GM12878 (cell line): ENCODE measurements around the gene SUSD6. TPM values are rescaled to one million over a fixed set of nuclear protein-coding genes. Genes with fewer than 3 reads are reported as not detected.

Experiments used
- ASH2L ChIP-seq: fragments of 300-600, 200-600 bp; sonication (generic); IDR thresholded peaks from 2 replicates; pipeline ENCODE4 v1.6.1; 2017; ENCODE audit warnings: low read depth, mild to moderate bottlenecking, borderline replicate concordance
- BMI1 ChIP-seq: fragments of 450-650 bp; IDR thresholded peaks from 2 replicates; pipeline ENCODE4 v1.6.1; 2016; ENCODE audit warnings: mild to moderate bottlenecking, moderate library complexity, borderline replicate concordance
- EGR1 ChIP-seq, 2 experiments: IDR thresholded peaks; 1 replicate in 1 of 2; 2 replicates in 1 of 2; pipeline ENCODE4 v1.6.1; 2011 to 2012; ENCODE audit warnings: low read depth in 2 of 2, low read length in 2 of 2, borderline replicate concordance in 1 of 2, mild to moderate bottlenecking in 1 of 2, moderate library complexity in 1 of 2
- EZH2 ChIP-seq: IDR thresholded peaks from 2 replicates; pipeline ENCODE4 v1.6.1; 2012; ENCODE audit warnings: low read depth, mild to moderate bottlenecking, control low read depth, inconsistent platforms, low read length, borderline replicate concordance; ENCODE audit not compliant: control insufficient read depth
- IKZF1 ChIP-seq: fragments of 450-650 bp; conservative IDR thresholded peaks from 2 replicates; pipeline ENCODE4 v1.6.1; 2017; ENCODE audit warnings: antibody characterized with exemption, mild to moderate bottlenecking
- IRF4 ChIP-seq: IDR thresholded peaks from 2 replicates; pipeline ENCODE4 v1.6.1; 2011; ENCODE audit warnings: low read depth, low read length
- KAT2A ChIP-seq: conservative IDR thresholded peaks from 2 replicates; pipeline ENCODE4 v1.6.1; 2011; ENCODE audit warnings: low read depth, low read length; ENCODE audit not compliant: control insufficient read depth
- MYB ChIP-seq: fragments of 150-350 bp; IDR thresholded peaks from 2 replicates; pipeline ENCODE4 v1.6.1; 2014; ENCODE audit warnings: mild to moderate bottlenecking, low read depth, low read length, borderline replicate concordance
- NR2C1 ChIP-seq: fragments of 450-650 bp; IDR thresholded peaks from 2 replicates; pipeline ENCODE4 v1.6.1; 2017; ENCODE audit warnings: antibody characterized with exemption, mild to moderate bottlenecking, moderate library complexity
- RAD21 ChIP-seq: IDR thresholded peaks from 2 replicates; pipeline ENCODE4 v1.6.1; 2011; ENCODE audit warnings: mild to moderate bottlenecking, low read depth, low read length, moderate library complexity; ENCODE audit not compliant: insufficient read depth
- SMAD1 ChIP-seq: fragments of 450-650 bp; IDR thresholded peaks from 2 replicates; pipeline ENCODE4 v1.6.1; 2018; ENCODE audit warnings: mild to moderate bottlenecking, low read depth; ENCODE audit not compliant: partially characterized antibody
- SMAD5 ChIP-seq: IDR thresholded peaks from 2 replicates; pipeline ENCODE4 v1.6.1; 2016; ENCODE audit warnings: antibody characterized with exemption, low read depth
- STAT3 ChIP-seq: IDR thresholded peaks from 2 replicates; pipeline ENCODE4 v1.6.1; 2011; ENCODE audit warnings: low read depth, low read length, improper control_type of control experiment
- SUPT20H ChIP-seq: IDR thresholded peaks from 2 replicates; pipeline ENCODE4 v1.6.1; 2011; ENCODE audit warnings: low read depth, mild to moderate bottlenecking, low read length, moderate library complexity, borderline replicate concordance; ENCODE audit not compliant: control insufficient read depth
- polyA plus RNA-seq, 11 experiments: library from polyadenylated mRNA; depleted of rRNA in 4 of 11; unstranded in 6 of 11; stranded (reverse) in 5 of 11; fragments of >200 nt; fragmentation: Nextera tagmentation in 4 of 11; fragmentation: Illumina TruSeq in 1 of 11; extraction: Ambion mirVana in 4 of 11; extraction: Trizol in 1 of 11; gene quantifications; 1 replicate in 1 of 11; 2 replicates in 10 of 11; pipeline versions ENCODE4 v1.2.1 to v1.2.3, GENCODE V29; 2011 to 2016; ENCODE audit warnings: inconsistent platforms in 2 of 11, missing spikeins in 2 of 11, low read depth in 1 of 11
- total RNA-seq, 4 experiments: library from RNA; depleted of rRNA in 3 of 4; stranded (reverse); fragments of >200 nt in 3 of 4; fragmentation: Illumina TruSeq in 1 of 4; extraction: Trizol in 1 of 4; gene quantifications; 2 replicates each; pipeline versions ENCODE4 v1.2.1 to v1.2.3, GENCODE V29; 2013 to 2021
- TF ChIP-seq, protein P1 (sequence below): fragments of 450-650 bp; IDR thresholded peaks from 2 replicates; pipeline ENCODE4 v1.6.1; 2017; ENCODE audit warnings: low read depth, mild to moderate bottlenecking, moderate library complexity
- TF ChIP-seq, protein P2 (sequence below): fragments of 450-650 bp; IDR thresholded peaks from 2 replicates; pipeline ENCODE4 v1.6.1; 2018; ENCODE audit warnings: borderline replicate concordance, mild to moderate bottlenecking; ENCODE audit not compliant: partially characterized antibody
- TF ChIP-seq, protein P3 (sequence below), 3 experiments: IDR thresholded peaks in 2 of 3; conservative IDR thresholded peaks in 1 of 3; 2 replicates each; pipeline ENCODE4 v1.5.1; 2011; ENCODE audit warnings: low read depth in 3 of 3, low read length in 3 of 3, mild to moderate bottlenecking in 3 of 3, control low read depth in 2 of 3, moderate library complexity in 2 of 3, inconsistent platforms in 1 of 3, mixed read lengths in 1 of 3; ENCODE audit not compliant: control insufficient read depth in 2 of 3, insufficient read depth in 1 of 3; ENCODE audit errors: extremely low read depth in 1 of 3
- TF ChIP-seq, protein P4 (sequence below): fragments of 450-650 bp; IDR thresholded peaks from 2 replicates; pipeline ENCODE4 v1.6.1; 2016; ENCODE audit warnings: mild to moderate bottlenecking

SUSD6 gene
- total and polyA plus RNA-seq, 10 of the 15 experiments (the other 5 are each of a cell fraction or from before 2014, with no cell fraction given): 6.6 to 39.8 (median 20.2) TPM

DNA sequence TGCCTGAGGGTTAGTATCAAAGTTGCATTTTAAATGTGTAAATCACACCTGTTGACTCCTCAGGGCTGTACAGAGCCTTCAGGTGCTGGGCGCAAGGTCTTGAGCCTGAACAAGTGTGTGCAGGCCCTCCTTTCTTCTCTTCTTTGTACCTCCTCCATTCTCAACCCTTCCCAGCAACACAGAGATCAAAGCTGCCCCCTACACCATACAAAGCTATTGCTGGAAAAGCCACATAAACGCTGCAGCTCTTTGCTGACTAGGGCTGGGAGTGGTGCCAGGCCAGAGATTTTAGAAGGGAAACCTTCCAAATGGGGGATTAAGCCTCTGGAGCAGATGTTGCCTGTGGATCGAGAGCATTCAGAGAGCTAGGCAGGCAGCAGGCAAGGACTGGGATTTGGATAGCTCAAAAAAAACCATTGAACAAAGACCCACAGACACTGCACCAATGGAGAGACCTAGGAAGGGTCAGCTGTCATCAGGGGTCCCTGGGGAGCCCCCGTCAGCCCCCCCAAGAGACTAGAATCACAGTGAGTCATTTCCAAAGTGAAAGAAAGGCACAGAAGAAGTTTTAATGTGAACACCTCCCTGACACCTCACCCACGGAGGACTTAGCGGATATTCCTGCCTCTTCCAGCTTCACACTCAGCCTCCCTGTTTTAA lies 18.2 kb upstream of the SUSD6 start (continued):
- TF ChIP-seq SUPT20H (no peak), EZH2 (no peak), SMAD5 (no peak), STAT3 (no peak), RAD21 (no peak), MYB (no peak), IRF4 (peak; percentile 73), BMI1 (no peak), SMAD1 (no peak), ASH2L (no peak), KAT2A (no peak), EGR1 (IDR thresholded peaks at IDR 0.05; ENCODE audit: borderline replicate concordance in 1 of 2, low read depth in 2 of 2, low read length in 2 of 2) (no peak), NR2C1 (no peak), IKZF1 (peak; percentile 64)
- TF ChIP-seq, protein P1, sequence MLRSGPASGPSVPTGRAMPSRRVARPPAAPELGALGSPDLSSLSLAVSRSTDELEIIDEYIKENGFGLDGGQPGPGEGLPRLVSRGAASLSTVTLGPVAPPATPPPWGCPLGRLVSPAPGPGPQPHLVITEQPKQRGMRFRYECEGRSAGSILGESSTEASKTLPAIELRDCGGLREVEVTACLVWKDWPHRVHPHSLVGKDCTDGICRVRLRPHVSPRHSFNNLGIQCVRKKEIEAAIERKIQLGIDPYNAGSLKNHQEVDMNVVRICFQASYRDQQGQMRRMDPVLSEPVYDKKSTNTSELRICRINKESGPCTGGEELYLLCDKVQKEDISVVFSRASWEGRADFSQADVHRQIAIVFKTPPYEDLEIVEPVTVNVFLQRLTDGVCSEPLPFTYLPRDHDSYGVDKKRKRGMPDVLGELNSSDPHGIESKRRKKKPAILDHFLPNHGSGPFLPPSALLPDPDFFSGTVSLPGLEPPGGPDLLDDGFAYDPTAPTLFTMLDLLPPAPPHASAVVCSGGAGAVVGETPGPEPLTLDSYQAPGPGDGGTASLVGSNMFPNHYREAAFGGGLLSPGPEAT: no peak
- TF ChIP-seq, protein P2, sequence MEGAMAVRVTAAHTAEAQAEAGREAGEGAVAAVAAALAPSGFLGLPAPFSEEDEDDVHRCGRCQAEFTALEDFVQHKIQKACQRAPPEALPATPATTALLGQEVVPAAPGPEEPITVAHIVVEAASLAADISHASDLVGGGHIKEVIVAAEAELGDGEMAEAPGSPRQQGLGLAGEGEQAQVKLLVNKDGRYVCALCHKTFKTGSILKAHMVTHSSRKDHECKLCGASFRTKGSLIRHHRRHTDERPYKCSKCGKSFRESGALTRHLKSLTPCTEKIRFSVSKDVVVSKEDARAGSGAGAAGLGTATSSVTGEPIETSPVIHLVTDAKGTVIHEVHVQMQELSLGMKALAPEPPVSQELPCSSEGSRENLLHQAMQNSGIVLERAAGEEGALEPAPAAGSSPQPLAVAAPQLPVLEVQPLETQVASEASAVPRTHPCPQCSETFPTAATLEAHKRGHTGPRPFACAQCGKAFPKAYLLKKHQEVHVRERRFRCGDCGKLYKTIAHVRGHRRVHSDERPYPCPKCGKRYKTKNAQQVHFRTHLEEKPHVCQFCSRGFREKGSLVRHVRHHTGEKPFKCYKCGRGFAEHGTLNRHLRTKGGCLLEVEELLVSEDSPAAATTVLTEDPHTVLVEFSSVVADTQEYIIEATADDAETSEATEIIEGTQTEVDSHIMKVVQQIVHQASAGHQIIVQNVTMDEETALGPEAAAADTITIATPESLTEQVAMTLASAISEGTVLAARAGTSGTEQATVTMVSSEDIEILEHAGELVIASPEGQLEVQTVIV: no peak
- TF ChIP-seq, protein P3, sequence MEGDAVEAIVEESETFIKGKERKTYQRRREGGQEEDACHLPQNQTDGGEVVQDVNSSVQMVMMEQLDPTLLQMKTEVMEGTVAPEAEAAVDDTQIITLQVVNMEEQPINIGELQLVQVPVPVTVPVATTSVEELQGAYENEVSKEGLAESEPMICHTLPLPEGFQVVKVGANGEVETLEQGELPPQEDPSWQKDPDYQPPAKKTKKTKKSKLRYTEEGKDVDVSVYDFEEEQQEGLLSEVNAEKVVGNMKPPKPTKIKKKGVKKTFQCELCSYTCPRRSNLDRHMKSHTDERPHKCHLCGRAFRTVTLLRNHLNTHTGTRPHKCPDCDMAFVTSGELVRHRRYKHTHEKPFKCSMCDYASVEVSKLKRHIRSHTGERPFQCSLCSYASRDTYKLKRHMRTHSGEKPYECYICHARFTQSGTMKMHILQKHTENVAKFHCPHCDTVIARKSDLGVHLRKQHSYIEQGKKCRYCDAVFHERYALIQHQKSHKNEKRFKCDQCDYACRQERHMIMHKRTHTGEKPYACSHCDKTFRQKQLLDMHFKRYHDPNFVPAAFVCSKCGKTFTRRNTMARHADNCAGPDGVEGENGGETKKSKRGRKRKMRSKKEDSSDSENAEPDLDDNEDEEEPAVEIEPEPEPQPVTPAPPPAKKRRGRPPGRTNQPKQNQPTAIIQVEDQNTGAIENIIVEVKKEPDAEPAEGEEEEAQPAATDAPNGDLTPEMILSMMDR (IDR thresholded peaks at IDR 0.05 in 2 of 3, conservative IDR thresholded peaks at IDR 0.05 in 1 of 3; ENCODE audit: control insufficient read depth in 2 of 3, extremely low read depth in 1 of 3, insufficient read depth in 1 of 3, low read depth in 3 of 3, low read length in 3 of 3): no peak
- TF ChIP-seq, protein P4, sequence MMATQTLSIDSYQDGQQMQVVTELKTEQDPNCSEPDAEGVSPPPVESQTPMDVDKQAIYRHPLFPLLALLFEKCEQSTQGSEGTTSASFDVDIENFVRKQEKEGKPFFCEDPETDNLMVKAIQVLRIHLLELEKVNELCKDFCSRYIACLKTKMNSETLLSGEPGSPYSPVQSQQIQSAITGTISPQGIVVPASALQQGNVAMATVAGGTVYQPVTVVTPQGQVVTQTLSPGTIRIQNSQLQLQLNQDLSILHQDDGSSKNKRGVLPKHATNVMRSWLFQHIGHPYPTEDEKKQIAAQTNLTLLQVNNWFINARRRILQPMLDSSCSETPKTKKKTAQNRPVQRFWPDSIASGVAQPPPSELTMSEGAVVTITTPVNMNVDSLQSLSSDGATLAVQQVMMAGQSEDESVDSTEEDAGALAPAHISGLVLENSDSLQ: no peak
